Kidney (tissue), 22 donors: ENCODE data around the gene MTHFSD. TPM values are rescaled to one million over a fixed set of nuclear protein-coding genes. Genes with fewer than 3 reads are reported as not detected.

Source experiments
- DNase-seq, 5 donors: peaks; one replicate each; pipeline ENCODE4 v3.0.0-alpha.2; 2013 to 2020
- FAIRE-seq: peaks from 2 replicates; lab custom pipeline; 2012; peaks lifted over from hg19 to GRCh38; lab: Jason Lieb, UNC
- H3K27ac ChIP-seq, 2 donors: one replicate each; pipeline ENCODE4 v1.7.0; 2013; ENCODE audit warnings: low read depth in 2 of 2, low read length in 2 of 2, inconsistent platforms in 1 of 2
- H3K27me3 ChIP-seq: one replicate; pipeline ENCODE4 v1.7.1; 2013; ENCODE audit warnings: low read length, inconsistent platforms; ENCODE audit not compliant: control insufficient read depth, insufficient read depth
- H3K36me3 ChIP-seq, 3 donors: one replicate each; pipeline versions ENCODE4 v1.7.0 to v1.7.1; 2013; ENCODE audit warnings: low read length in 3 of 3, control low read depth in 1 of 3, inconsistent platforms in 1 of 3; ENCODE audit not compliant: insufficient read depth in 3 of 3, control insufficient read depth in 2 of 3
- H3K4me1 ChIP-seq, 3 donors: one replicate each; pipeline versions ENCODE4 v1.7.0 to v1.7.1; 2013; ENCODE audit warnings: low read length in 3 of 3, inconsistent platforms in 1 of 3, low read depth in 1 of 3; ENCODE audit not compliant: control insufficient read depth in 2 of 3, insufficient read depth in 2 of 3
- H3K4me3 ChIP-seq, 3 donors: one replicate each; pipeline versions ENCODE4 v1.7.0 to v1.8.1; 2013; ENCODE audit warnings: low read length in 3 of 3, control low read depth in 1 of 3, inconsistent platforms in 1 of 3
- H3K9ac ChIP-seq, 3 donors: one replicate each; pipeline versions ENCODE4 v1.7.0 to v1.7.1; 2013; ENCODE audit warnings: low read length in 3 of 3, control low read depth in 1 of 3, inconsistent platforms in 1 of 3
- H3K9me3 ChIP-seq, 3 donors: one replicate each; pipeline versions ENCODE4 v1.7.0 to v1.7.1; 2013; ENCODE audit warnings: low read length in 3 of 3, control low read depth in 1 of 3, inconsistent platforms in 1 of 3; ENCODE audit not compliant: control insufficient read depth in 2 of 3, insufficient read depth in 1 of 3
- CTCF ChIP-seq: IDR thresholded peaks from 3 replicates; pipeline ENCODE4 v1.5.1; 2012; ENCODE audit warnings: mild to moderate bottlenecking, moderate library complexity, borderline replicate concordance; ENCODE audit not compliant: insufficient read depth; ENCODE audit errors: extremely low read depth
- intact Hi-C: fragments of 100-400 bp; cut with DNase I; formaldehyde crosslinking; loops from one replicate; pipeline ENCODE4 v1.11.1; 2022
- long read RNA-seq, 10 donors: library from polyadenylated mRNA in 1 of 10; unstranded in 1 of 10; transcript quantifications; one replicate each; pipeline ENCODE4 v2.0.0 and lab custom pipeline, GENCODE V29; 2021 to 2026
- polyA plus RNA-seq: library from polyadenylated mRNA; stranded (reverse); fragments of 350-450 nt; fragmentation: Illumina TruSeq; extraction: RNeasy Lipid Tissue Mini Kit (QIAGEN cat#74804); gene quantifications from one replicate; pipeline ENCODE4 v1.2.3, GENCODE V29; 2014; ENCODE audit warnings: low read depth, low replicate concordance; ENCODE audit not compliant: insufficient read depth
- total RNA-seq: library from RNA; stranded (reverse); fragmentation: NEBNext Ultra II Directional; extraction: Animal tissue kit (Norgen Biotek cat#: 25700); gene quantifications from one replicate; pipeline ENCODE4 v1.2.1, GENCODE V29; 2021
- donor health status: control.
- donor health status: control.
- donor health status: control.
- donor health status: control.
- donor health status: control.
- donor health status: DM: yes; HTN: yes; CAD: no.
- donor health status: Normal renal cell carcinoma (clear cell type).

The MTHFSD gene
- total RNA-seq, result 26.2 TPM
- 11.3 TPM for polyA plus RNA-seq
- long read RNA-seq, donor 1, transcript MTHFSD-219 (1 exons, 3,623 nt), result major isoform, 15 of 18 reads
- long read RNA-seq, donor 1, partial matches to known transcripts, result 0 of 18 reads
- long read RNA-seq, donor 1, other reads (novel, unspliced or antisense), result 0 of 18 reads
- long read RNA-seq, donor 2, transcript MTHFSD-219 (1 exons, 3,623 nt), result major isoform, 17 of 19 reads
- long read RNA-seq, donor 2, partial matches to known transcripts, result 0 of 19 reads
- long read RNA-seq, donor 2, other reads (novel, unspliced or antisense), result 0 of 19 reads
- long read RNA-seq, donor 3, transcript MTHFSD-219 (1 exons, 3,623 nt), result major isoform, 25 of 32 reads
- long read RNA-seq, donor 3, partial matches to known transcripts, result 0 of 32 reads
- long read RNA-seq, donor 3, other reads (novel, unspliced or antisense), result 0 of 32 reads
- long read RNA-seq, donor 4, transcript MTHFSD-219 (1 exons, 3,623 nt), result major isoform, 9 of 13 reads
- long read RNA-seq, donor 4, partial matches to known transcripts, result 0 of 13 reads
- long read RNA-seq, donor 4, other reads (novel, unspliced or antisense), result 0 of 13 reads
- long read RNA-seq, donor 5, partial matches to known transcripts, result 0 of 3 reads
- long read RNA-seq, donor 5, other reads (novel, unspliced or antisense), result 0 of 3 reads
- long read RNA-seq, donor 6, partial matches to known transcripts, result 0 of 4 reads
- long read RNA-seq, donor 6, other reads (novel, unspliced or antisense), result 0 of 4 reads
- long read RNA-seq, donor 7, transcript MTHFSD-219 (1 exons, 3,623 nt), result major isoform, 5 of 15 reads
- long read RNA-seq, donor 7, partial matches to known transcripts, result 1 of 15 reads
- long read RNA-seq, donor 7, other reads (novel, unspliced or antisense), result 3 of 15 reads
- long read RNA-seq, donor 8, transcript MTHFSD-219 (1 exons, 3,623 nt), result major isoform, 10 of 12 reads
- long read RNA-seq, donor 8, partial matches to known transcripts, result 0 of 12 reads
- long read RNA-seq, donor 8, other reads (novel, unspliced or antisense), result 0 of 12 reads
- long read RNA-seq, donor 9, partial matches to known transcripts, result 0 of 4 reads
- long read RNA-seq, donor 9, other reads (novel, unspliced or antisense), result 0 of 4 reads
- long read RNA-seq, donor 10, transcript MTHFSD-219 (1 exons, 3,623 nt), result major isoform, 18 of 19 reads
- long read RNA-seq, donor 10, partial matches to known transcripts, result 0 of 19 reads
- long read RNA-seq, donor 10, other reads (novel, unspliced or antisense), result 0 of 19 reads

DNA sequence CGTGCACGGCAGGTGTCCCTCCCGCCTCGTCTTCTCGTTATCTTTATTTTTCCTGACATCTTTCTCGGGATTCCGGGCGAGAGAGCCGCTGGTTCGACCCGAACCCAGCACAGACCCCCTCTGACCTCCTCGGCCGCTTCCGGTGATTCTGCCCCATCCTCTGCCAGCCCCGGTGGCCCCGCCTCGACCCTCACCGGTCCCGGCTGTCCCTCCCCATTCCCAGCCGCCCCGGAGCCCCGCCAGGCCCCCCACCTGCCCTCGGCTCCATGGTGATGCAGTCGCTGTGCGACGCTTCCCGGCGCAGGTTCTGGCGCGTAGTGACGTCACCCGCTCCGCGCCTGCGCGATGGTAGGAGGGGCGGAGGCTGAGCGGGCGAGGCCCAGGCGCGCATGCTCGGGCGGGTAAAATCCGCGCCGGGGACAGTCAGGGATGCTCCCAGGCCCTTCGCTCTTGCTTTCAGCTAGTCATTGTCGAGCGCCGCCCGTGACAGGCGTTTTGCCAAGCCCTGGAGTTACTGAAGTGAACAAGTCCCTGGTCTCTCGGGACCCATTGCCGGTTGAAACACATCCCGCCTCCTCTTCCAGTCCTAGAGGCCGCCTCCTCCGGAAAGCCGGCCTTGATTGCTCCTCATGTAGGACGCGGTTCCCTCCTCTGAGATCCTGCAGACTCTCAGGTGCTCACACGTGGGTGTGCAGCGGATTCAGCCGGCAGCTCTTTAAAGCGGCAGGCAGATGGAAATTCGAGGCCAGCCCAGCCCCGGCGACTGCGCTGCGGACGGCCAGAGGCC lies at the start of gene MTHFSD:
Gene MTHFSD (minus strand): TSS at position 319 of the 787 bp plus-strand sequence. CDS start 51 bp downstream, at position 268.
- Histone ChIP-seq H3K27me3 (no peaks in the 10 kb centered on the region), H3K9ac (peak within 1 kb of the TSS; percentile 74 to 97 (median 95)), H3K9me3 (no peaks in the 10 kb centered on the region), H3K36me3 (no peaks in the 10 kb centered on the region), H3K4me1 (peaks cover 0 to 6% (median 0%) of the 10 kb centered on the region in 3 donors), H3K27ac (peak within 1 kb of the TSS; percentile 73 to 78), H3K4me3 (peak within 1 kb of the TSS; percentile 82 to 95 (median 92))
- no peak for TF ChIP-seq CTCF
- FAIRE-seq, result no peak
- DNase-seq, result peak; percentile 94 to 98 (median 97)
- intact Hi-C loops, result no loop called here

GRCh38 chr16:86604436-86605193 lies 49.6 kb upstream of the MTHFSD start:
- FAIRE-seq (no peak), DNase-seq (peak in 1 of 5 donors; percentile 44)
- intact Hi-C loops, result no loop called here
- Histone ChIP-seq H3K36me3 (no peaks in the 10 kb centered on the region), H3K9ac (no peak overlapping the region), H3K4me1 (no peaks in the 10 kb centered on the region), H3K27ac (no peak overlapping the region), H3K9me3 (no peaks in the 10 kb centered on the region), H3K4me3 (no peak overlapping the region), H3K27me3 (no peaks in the 10 kb centered on the region)
- no peak for TF ChIP-seq CTCF
